ENCODE data around the gene LDLRAD1. TPM values are rescaled to one million over a fixed set of nuclear protein-coding genes. Genes with fewer than 3 reads are reported as not detected.
"Not testable (repeated sequence)": the region's sequence is repeated elsewhere in the genome, so short reads cannot be mapped to it uniquely, and the experiment has no call there.

Gene LDLRAD1
- total RNA-seq, 1 experiment from 2014 or later: 1.6 TPM

DNA sequence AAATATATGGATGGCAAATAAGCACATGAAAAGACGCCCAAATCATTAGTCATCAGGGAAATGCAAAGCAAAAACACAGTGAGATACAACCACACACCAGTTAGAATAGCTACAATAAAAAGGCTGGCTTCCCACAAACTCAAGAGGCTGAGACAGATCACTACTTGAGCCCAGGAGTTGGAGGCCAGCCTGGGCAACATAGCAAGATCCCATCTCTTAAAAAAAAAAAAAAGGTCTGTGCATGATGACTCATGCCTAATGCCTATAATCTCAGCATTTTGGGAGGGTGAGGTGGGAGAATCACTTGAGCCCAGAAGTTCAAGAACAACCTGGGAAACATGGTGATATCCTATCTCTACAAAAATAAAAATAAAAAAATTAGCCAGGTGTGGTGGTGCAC lies 19.8 kb downstream of the LDLRAD1 start:
- H3K27ac ChIP-seq: no peak overlapping the region
- CTCF ChIA-PET: no interaction called here
- no peaks in the 10 kb centered on the region for H3K27me3 ChIP-seq (ENCODE audit: insufficient read depth, low read depth)
- no peak overlapping the region for H3K4me2 ChIP-seq
- H3K9me2 ChIP-seq (ENCODE audit: insufficient read depth): no peaks in the 10 kb centered on the region
- no peak for DNase-seq
- no peaks in the 10 kb centered on the region for H3K9me3 ChIP-seq (ENCODE audit: insufficient read depth, low read depth)
- BruUV-seq (replicated peaks): no TSS peak
- no peak overlapping the region for H2AFZ ChIP-seq
- TF ChIP-seq EZH2 (IDR thresholded peaks at IDR 0.05; ENCODE audit: low read depth): no peak
- TF ChIP-seq, protein P1, sequence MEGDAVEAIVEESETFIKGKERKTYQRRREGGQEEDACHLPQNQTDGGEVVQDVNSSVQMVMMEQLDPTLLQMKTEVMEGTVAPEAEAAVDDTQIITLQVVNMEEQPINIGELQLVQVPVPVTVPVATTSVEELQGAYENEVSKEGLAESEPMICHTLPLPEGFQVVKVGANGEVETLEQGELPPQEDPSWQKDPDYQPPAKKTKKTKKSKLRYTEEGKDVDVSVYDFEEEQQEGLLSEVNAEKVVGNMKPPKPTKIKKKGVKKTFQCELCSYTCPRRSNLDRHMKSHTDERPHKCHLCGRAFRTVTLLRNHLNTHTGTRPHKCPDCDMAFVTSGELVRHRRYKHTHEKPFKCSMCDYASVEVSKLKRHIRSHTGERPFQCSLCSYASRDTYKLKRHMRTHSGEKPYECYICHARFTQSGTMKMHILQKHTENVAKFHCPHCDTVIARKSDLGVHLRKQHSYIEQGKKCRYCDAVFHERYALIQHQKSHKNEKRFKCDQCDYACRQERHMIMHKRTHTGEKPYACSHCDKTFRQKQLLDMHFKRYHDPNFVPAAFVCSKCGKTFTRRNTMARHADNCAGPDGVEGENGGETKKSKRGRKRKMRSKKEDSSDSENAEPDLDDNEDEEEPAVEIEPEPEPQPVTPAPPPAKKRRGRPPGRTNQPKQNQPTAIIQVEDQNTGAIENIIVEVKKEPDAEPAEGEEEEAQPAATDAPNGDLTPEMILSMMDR (conservative IDR thresholded peaks at IDR 0.05): no peak
- intact Hi-C loops (cut with micrococcal nuclease; ENCODE audit: unreplicated experiment): no loop called here
- no peaks in the 10 kb centered on the region for H3K79me2 ChIP-seq (ENCODE audit: low read depth)
- H3K4me1 ChIP-seq (replicated peaks; ENCODE audit: insufficient read depth): no peaks in the 10 kb centered on the region
- H3K4me3 ChIP-seq: no peak overlapping the region
- POLR2A ChIA-PET (ENCODE audit: unreplicated experiment): no interaction called here
- no peaks in the 10 kb centered on the region for H3K36me3 ChIP-seq (ENCODE audit: low read depth)
- no peaks in the 10 kb centered on the region for H4K20me1 ChIP-seq (ENCODE audit: insufficient read depth)
- no peaks in the 10 kb centered on the region for H3F3A ChIP-seq (ENCODE audit: insufficient read depth, low read depth)

DNA sequence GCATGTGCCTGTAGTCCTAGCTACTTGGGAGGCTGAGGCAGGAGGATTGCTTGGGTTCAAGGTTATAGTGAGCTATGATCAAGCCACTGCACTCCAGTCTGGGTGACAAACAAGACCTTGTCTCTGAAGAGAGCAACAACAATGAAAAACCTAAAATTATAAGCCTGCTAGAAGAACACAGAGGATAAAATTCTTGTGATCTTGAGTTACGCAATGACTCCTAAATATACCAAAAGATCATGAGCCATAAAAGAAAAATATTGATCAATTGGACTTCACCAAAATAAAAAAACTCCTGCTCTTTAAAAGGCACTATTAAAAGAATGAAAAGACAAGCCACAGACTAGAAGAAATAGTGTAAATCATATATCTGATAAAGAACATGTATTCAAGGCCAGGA lies 22.3 kb downstream of the LDLRAD1 start:
- H3K4me2 ChIP-seq: no peak overlapping the region
- intact Hi-C loops (cut with micrococcal nuclease; ENCODE audit: unreplicated experiment): no loop called here
- no peak overlapping the region for H3K4me3 ChIP-seq
- ChIA-PET POLR2A (ENCODE audit: unreplicated experiment) (no interaction called here), CTCF (no interaction called here)
- H3K9me3 ChIP-seq (ENCODE audit: insufficient read depth, low read depth): no peaks in the 10 kb centered on the region
- H3K36me3 ChIP-seq (ENCODE audit: low read depth): no peaks in the 10 kb centered on the region
- H3K79me2 ChIP-seq (ENCODE audit: low read depth): no peaks in the 10 kb centered on the region
- no peak for DNase-seq
- no peaks in the 10 kb centered on the region for H3K27me3 ChIP-seq (ENCODE audit: insufficient read depth, low read depth)
- no TSS peak for BruUV-seq (replicated peaks)
- no peak overlapping the region for H2AFZ ChIP-seq
- no peaks in the 10 kb centered on the region for H4K20me1 ChIP-seq (ENCODE audit: insufficient read depth)
- TF ChIP-seq, protein P1 (conservative IDR thresholded peaks at IDR 0.05): no peak
- TF ChIP-seq EZH2 (IDR thresholded peaks at IDR 0.05; ENCODE audit: low read depth): no peak
- no peaks in the 10 kb centered on the region for H3K4me1 ChIP-seq (replicated peaks; ENCODE audit: insufficient read depth)
- H3K9me2 ChIP-seq (ENCODE audit: insufficient read depth): no peaks in the 10 kb centered on the region
- H3F3A ChIP-seq (ENCODE audit: insufficient read depth, low read depth): no peaks in the 10 kb centered on the region
- H3K27ac ChIP-seq: no peak overlapping the region

DNA sequence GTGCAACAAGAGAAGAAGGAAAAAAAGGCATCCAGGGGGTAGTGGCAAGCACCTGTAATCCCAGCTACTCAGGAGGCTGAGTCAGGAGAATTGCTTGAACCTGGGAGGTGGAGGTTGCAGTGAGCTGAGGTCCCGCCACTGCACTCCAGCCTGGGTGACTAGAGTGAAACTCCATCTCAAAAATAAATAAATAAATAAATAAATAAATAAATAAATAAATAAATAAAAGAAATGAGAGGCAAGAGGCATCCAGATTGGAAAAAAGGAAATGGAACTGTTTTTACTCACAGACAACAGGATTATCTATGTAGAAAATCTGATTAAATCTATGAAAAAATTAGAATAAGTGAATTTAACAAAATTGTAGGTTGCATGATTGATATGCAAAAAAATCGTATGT lies 23.5 kb downstream of the LDLRAD1 start:
- intact Hi-C loops (cut with micrococcal nuclease; ENCODE audit: unreplicated experiment); CTCF ChIA-PET; POLR2A ChIA-PET (ENCODE audit: unreplicated experiment); H3K4me3 ChIP-seq; H3K27me3 ChIP-seq (ENCODE audit: insufficient read depth, low read depth); DNase-seq; BruUV-seq (replicated peaks); H3K4me2 ChIP-seq; H3K9me2 ChIP-seq (ENCODE audit: insufficient read depth); H3K36me3 ChIP-seq (ENCODE audit: low read depth); H4K20me1 ChIP-seq (ENCODE audit: insufficient read depth); H3K4me1 ChIP-seq (replicated peaks; ENCODE audit: insufficient read depth); H3K27ac ChIP-seq; H3F3A ChIP-seq (ENCODE audit: insufficient read depth, low read depth); H2AFZ ChIP-seq; H3K9me3 ChIP-seq (ENCODE audit: insufficient read depth, low read depth); H3K79me2 ChIP-seq (ENCODE audit: low read depth): not testable (repeated sequence)

DNA sequence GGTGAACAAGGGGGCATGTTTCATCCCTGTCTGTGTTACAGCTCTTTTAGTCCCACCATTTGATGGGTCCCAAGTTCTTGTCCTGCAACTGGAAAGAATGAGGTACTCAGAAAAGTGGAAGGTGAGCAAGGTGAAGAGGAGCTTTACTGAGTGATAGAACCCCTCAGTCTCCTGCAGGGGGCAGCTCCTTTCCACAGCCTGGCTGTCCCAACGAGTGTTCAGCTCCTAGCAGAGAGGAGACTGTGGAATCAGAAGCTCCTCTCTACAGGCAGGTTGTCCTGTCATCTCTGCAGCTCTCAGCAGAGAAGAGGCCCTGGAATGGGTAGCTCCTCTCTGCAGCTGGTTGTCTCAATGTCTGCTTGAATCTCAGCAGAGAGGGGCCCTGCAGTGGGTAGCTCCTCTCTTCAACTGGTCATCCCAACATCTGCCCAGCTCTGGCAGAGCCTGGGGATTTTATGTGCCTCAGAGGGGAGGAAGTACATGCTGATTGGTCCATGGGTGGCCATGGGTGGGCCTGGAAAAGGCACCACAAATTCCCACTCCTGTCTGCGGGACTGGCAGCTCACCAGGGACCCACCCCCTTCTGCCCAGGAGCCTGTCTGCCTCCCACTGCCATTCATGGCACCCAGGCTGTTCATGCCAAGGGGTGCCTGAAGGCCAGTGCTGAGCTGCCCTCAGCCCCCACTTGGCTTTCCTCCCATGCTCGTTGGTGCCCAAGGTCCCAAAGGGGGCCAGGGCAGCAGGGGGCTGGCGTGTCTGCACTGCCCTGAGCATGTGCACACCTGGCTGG lies 25.7 kb downstream of the LDLRAD1 start:
- Histone ChIP-seq H3K27ac (no peak overlapping the region), H3K4me3 (no peak overlapping the region), H2AFZ (no peak overlapping the region), H3K9me2 (ENCODE audit: insufficient read depth) (no peaks in the 10 kb centered on the region), H3K79me2 (ENCODE audit: low read depth) (no peaks in the 10 kb centered on the region), H4K20me1 (ENCODE audit: insufficient read depth) (no peaks in the 10 kb centered on the region), H3K4me1 (replicated peaks; ENCODE audit: insufficient read depth) (no peaks in the 10 kb centered on the region), H3K9me3 (ENCODE audit: insufficient read depth, low read depth) (no peaks in the 10 kb centered on the region), H3K36me3 (ENCODE audit: low read depth) (no peaks in the 10 kb centered on the region), H3K27me3 (ENCODE audit: insufficient read depth, low read depth) (no peaks in the 10 kb centered on the region), H3K4me2 (no peak overlapping the region), H3F3A (ENCODE audit: insufficient read depth, low read depth) (no peaks in the 10 kb centered on the region)
- BruUV-seq (replicated peaks): no TSS peak
- POLR2A ChIA-PET (ENCODE audit: unreplicated experiment): no interaction called here
- CTCF ChIA-PET: interaction anchor here (0.6 to 1.0 kb wide), 5 partner anchors 50 to 318 kb away, joined by 3 to 7 read pairs (median 3); no protein-coding TSS in a partner anchor
- DNase-seq: peak in 1 of 2 experiments; percentile 22
- TF ChIP-seq, protein P1 (conservative IDR thresholded peaks at IDR 0.05): peak; percentile 62
- TF ChIP-seq EZH2 (IDR thresholded peaks at IDR 0.05; ENCODE audit: low read depth): no peak
- intact Hi-C loops (cut with micrococcal nuclease; ENCODE audit: unreplicated experiment): no loop called here
